Osteocyte (in vitro differentiated cells): ENCODE data around the gene RHBDD2. TPM values are rescaled to one million over a fixed set of nuclear protein-coding genes. Genes with fewer than 3 reads are reported as not detected.

ENCODE experiments used
- DNase-seq: peaks from one replicate; pipeline ENCODE4 v3.0.0; 2021; ENCODE audit warnings: mixed read lengths; ENCODE audit not compliant: unreplicated experiment; ENCODE audit errors: extremely low spot score
- H3K27ac Mint-ChIP-seq: one replicate; pipeline ENCODE4 v1.8.0; 2021; ENCODE audit warnings: mild to moderate bottlenecking, mixed read lengths; ENCODE audit not compliant: unreplicated experiment
- H3K27me3 Mint-ChIP-seq: one replicate; pipeline ENCODE4 v1.8.0; 2021; ENCODE audit warnings: mixed read lengths; ENCODE audit not compliant: unreplicated experiment
- H3K36me3 Mint-ChIP-seq: one replicate; pipeline ENCODE4 v1.8.0; 2021; ENCODE audit warnings: mixed read lengths; ENCODE audit not compliant: unreplicated experiment
- H3K4me1 Mint-ChIP-seq: one replicate; pipeline ENCODE4 v1.8.0; 2021; ENCODE audit warnings: mixed read lengths; ENCODE audit not compliant: unreplicated experiment
- H3K4me3 Mint-ChIP-seq: one replicate; pipeline ENCODE4 v1.8.0; 2021; ENCODE audit warnings: mild to moderate bottlenecking, moderate library complexity, mixed read lengths; ENCODE audit not compliant: unreplicated experiment
- H3K9me3 Mint-ChIP-seq: one replicate; pipeline ENCODE4 v1.8.0; 2021; ENCODE audit warnings: mixed read lengths; ENCODE audit not compliant: unreplicated experiment
- total RNA-seq: library from RNA; stranded (reverse); gene quantifications from 2 replicates; pipeline ENCODE4 v1.2.1, GENCODE V29; 2021
- TF ChIP-seq, protein P1 (sequence below): fragments of 200-600 bp; sonication (generic); IDR thresholded peaks from 2 replicates; pipeline ENCODE4 v1.5.0; 2021; ENCODE audit warnings: antibody characterized with exemption, mild to moderate bottlenecking, moderate library complexity

Gene RHBDD2
- total RNA-seq, 1 donor from 2014 or later: 44.8 TPM

DNA sequence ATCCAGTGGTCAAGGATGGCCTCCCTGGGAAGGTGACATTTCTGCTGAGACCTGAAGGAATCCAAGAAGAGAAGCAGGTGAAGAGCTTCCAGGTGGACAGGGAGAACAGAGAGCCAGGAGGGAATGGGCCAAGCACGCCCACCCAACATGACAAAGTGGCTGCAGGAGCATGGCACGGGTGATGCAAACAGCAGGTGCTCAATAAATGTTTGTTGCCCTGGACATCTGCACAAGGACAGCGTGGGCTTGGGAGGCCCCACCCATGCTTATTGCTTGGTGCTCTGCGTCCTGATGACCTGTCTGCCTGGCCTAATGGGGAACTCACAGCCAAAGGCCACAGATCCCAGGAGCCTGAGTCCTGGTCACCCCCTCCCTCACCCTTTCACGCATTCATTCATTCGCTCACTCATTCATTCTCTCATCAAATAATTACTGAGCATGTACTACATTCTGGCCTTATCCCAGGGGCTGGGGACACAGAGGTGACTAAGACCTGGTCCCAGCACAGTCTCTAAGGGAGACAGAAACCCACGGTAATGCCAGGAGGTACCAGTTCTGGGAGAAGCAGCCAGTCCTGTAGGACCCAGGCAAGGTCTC, 13.1 kb downstream of the RHBDD2 start:
- Mint-ChIP-seq H3K9me3 (no peaks in the 10 kb centered on the region), H3K27ac (no peak overlapping the region), H3K4me1 (peaks cover 12% of the 10 kb centered on the region), H3K36me3 (peaks cover 10% of the 10 kb centered on the region), H3K27me3 (no peaks in the 10 kb centered on the region), H3K4me3 (no peak overlapping the region)
- DNase-seq: no peak
- TF ChIP-seq, protein P1, sequence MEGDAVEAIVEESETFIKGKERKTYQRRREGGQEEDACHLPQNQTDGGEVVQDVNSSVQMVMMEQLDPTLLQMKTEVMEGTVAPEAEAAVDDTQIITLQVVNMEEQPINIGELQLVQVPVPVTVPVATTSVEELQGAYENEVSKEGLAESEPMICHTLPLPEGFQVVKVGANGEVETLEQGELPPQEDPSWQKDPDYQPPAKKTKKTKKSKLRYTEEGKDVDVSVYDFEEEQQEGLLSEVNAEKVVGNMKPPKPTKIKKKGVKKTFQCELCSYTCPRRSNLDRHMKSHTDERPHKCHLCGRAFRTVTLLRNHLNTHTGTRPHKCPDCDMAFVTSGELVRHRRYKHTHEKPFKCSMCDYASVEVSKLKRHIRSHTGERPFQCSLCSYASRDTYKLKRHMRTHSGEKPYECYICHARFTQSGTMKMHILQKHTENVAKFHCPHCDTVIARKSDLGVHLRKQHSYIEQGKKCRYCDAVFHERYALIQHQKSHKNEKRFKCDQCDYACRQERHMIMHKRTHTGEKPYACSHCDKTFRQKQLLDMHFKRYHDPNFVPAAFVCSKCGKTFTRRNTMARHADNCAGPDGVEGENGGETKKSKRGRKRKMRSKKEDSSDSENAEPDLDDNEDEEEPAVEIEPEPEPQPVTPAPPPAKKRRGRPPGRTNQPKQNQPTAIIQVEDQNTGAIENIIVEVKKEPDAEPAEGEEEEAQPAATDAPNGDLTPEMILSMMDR: no peak

DNA sequence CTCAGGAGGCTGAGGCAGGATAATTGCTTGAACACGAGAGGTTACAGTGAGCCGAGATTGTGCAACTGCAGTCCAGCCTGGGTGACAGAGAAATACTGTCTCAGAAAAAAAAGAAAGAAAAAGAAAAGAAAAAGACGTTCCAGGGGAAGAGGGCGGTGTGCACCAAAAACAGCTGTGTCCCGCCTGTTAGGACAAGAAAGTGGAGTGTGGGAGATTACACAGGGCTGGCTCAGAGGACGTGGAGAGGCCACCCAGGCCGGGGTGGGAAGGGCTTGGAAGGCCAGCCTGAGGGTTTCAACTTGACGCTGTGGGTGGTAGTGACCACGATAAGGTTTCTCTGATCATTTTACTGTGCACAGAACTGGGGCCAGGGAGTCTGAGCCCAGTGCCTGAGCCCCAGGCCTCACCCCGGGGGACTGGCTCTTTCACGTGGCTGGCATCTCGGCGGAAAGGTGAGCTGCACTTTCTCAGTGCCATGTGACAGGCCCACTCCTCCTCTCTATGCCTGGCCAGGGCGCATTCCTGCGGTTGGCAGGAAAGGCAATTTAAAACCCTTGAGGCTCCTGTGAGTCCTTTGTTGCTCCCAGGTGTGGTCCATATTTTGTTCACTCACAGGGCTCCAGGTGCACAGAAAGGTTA, 13.9 kb downstream of the RHBDD2 start:
- Mint-ChIP-seq H3K9me3 (no peaks in the 10 kb centered on the region), H3K27ac (no peak overlapping the region), H3K36me3 (peaks cover 8% of the 10 kb centered on the region), H3K4me3 (no peak overlapping the region), H3K4me1 (peaks cover 12% of the 10 kb centered on the region), H3K27me3 (no peaks in the 10 kb centered on the region)
- TF ChIP-seq, protein P1: no peak
- no peak for DNase-seq

DNA sequence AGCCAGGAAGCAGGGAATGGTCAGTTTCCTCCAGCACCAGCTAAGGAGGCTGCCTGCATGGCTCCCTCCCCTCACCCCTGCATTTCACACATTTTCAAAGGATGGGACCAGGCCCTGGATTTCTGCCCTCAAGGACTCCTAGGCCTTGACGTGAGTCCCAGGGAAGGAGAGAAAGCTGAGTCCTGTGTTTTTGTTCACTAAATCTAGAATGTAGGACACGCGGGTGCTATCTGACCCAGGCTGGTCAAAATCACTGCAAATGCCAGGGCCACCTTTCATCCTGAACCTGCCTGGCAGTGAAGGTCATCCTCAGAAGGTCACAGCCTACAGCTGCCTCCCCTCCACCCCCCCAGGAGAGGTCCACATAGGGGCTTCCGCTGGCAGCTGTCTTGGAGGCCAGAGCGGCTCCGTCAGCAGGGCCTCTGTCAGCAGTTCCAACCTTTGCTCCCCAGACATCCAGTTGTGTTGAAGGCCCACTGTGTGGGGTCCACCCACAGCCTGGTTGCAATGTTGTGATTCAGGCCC, 18.0 kb downstream of the RHBDD2 start:
- Mint-ChIP-seq H3K36me3 (no peaks in the 10 kb centered on the region), H3K9me3 (no peaks in the 10 kb centered on the region), H3K4me3 (no peak overlapping the region), H3K27me3 (no peaks in the 10 kb centered on the region), H3K27ac (no peak overlapping the region), H3K4me1 (peaks cover 2% of the 10 kb centered on the region)
- no peak for DNase-seq
- TF ChIP-seq, protein P1: no peak

DNA sequence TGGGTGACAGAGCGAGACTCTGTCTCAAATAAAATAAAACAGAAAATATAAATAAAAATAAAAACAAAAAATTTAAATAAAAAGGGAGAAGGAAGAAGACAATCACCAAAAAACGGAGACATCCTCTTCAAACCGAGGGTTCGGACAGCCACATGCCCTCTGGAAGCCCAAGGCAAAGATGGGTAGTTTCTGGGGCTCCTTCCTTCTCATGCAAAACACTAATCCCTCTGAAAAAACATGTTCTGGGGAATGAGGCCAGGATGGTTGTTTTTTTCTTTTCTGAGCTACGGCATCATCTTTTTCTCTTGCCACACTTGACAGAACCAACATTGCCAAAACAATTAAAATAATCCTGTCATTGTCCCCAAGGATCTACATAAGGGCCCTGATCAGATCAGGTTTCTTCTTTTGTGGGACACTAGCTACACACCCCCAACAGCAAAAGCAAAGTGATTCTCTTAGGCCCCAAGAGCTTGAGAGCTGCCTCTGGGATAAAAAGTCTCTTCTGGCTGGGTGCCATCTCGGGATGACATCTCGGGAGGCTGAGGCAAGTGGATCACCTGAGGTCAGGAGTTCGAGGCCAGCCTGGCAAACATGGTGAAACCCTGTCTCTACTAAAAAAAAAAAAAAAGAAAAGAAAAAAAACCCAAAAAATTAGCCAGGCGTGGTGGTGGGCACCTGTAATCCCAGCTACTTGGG, 21.9 kb downstream of the RHBDD2 start:
- DNase-seq: no peak
- H3K27me3 Mint-ChIP-seq: no peaks in the 10 kb centered on the region
- no peaks in the 10 kb centered on the region for H3K9me3 Mint-ChIP-seq
- H3K27ac Mint-ChIP-seq: no peak overlapping the region
- TF ChIP-seq, protein P1: no peak
- H3K36me3 Mint-ChIP-seq: no peaks in the 10 kb centered on the region
- peaks cover under 1% of the 10 kb centered on the region for H3K4me1 Mint-ChIP-seq
- H3K4me3 Mint-ChIP-seq: no peak overlapping the region
